ENCODE data around the gene F2RL1. TPM values are rescaled to one million over a fixed set of nuclear protein-coding genes. Genes with fewer than 3 reads are reported as not detected.
A peak's percentile ranks its signal among the peaks of the same experiment; 100 is the strongest.
"Not testable (repeated sequence)": the region's sequence is repeated elsewhere in the genome, so short reads cannot be mapped to it uniquely, and the experiment has no call there.

The F2RL1 gene
- total RNA-seq, 2 donors from 2014 or later = 87.0 to 139 TPM

- Histone ChIP-seq H3K27me3 (no peaks in the 10 kb centered on the region), H3K27ac (no peak overlapping the region), H3K9ac (ENCODE audit: low read depth in 2 of 2, low read length in 2 of 2) (no peak overlapping the region), H3K4me1 (no peaks in the 10 kb centered on the region), H3K9me3 (no peaks in the 10 kb centered on the region), H3K36me3 (no peaks in the 10 kb centered on the region), H3K4me3 (no peak overlapping the region)
- TF ChIP-seq, protein P1, sequence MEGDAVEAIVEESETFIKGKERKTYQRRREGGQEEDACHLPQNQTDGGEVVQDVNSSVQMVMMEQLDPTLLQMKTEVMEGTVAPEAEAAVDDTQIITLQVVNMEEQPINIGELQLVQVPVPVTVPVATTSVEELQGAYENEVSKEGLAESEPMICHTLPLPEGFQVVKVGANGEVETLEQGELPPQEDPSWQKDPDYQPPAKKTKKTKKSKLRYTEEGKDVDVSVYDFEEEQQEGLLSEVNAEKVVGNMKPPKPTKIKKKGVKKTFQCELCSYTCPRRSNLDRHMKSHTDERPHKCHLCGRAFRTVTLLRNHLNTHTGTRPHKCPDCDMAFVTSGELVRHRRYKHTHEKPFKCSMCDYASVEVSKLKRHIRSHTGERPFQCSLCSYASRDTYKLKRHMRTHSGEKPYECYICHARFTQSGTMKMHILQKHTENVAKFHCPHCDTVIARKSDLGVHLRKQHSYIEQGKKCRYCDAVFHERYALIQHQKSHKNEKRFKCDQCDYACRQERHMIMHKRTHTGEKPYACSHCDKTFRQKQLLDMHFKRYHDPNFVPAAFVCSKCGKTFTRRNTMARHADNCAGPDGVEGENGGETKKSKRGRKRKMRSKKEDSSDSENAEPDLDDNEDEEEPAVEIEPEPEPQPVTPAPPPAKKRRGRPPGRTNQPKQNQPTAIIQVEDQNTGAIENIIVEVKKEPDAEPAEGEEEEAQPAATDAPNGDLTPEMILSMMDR (IDR thresholded peaks at IDR 0.05) = no peak
- DNase-seq = no peak
- intact Hi-C loops (cut with DNase I) = no loop called here
Observed at GRCh38 chr5:76845890-76846289, 27.1 kb downstream of the F2RL1 start.

DNA sequence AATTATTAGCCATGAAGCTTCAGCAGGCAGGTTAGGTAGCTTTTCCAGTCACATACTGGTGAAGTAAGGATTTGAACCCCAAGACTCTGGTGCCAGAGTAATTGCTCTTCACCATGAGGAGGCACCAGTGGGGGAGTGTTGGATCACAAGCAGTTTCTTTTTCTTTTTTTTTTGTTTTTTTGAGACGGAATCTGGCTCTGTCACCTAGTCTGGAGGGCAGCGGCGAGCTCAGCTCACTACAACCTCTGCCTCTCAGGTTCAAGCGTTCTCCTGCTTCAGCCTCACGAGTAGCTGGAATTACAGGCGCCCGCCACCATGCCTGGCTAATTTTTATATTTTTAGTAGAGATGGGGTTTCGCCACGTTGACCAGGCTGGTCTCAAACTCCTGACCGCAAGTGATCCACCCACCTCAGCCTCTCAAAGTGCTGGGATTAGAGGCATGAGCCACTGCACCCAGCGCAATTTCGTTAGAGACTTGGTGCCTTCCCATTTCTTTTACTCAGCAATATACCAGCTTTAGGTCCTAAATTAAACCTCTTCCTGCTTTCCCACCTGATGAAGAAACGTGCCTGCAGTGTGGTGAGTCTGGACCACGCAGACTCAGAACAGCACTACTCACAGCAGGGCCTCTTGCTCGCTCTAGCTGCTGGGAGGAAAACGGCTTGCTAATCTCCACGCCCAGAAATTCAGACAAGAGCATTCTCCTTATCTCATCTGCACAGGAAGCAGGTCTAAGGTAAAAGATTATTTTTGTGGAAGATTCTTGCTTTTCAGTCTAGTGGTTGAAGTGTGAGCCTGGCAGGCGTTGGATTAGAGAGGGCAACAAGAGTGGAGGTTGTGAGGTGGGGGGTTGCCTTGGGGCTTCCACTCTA, 30.8 kb downstream of the F2RL1 start, which contains the start of gene S100Z:
Gene S100Z (plus strand): TSS at position 596 of the 873 bp plus-strand sequence. CDS start 25,346 bp downstream, outside the sequence.
- H3K27ac ChIP-seq = no peak within 1 kb of the TSS
- H3K36me3 ChIP-seq = no peaks in the 10 kb centered on the region
- no peaks in the 10 kb centered on the region for H3K27me3 ChIP-seq
- TF ChIP-seq, protein P1 (IDR thresholded peaks at IDR 0.05) = no peak
- intact Hi-C loops (cut with DNase I) = no loop called here
- no peak within 1 kb of the TSS for H3K4me3 ChIP-seq
- H3K9me3 ChIP-seq = no peaks in the 10 kb centered on the region
- no peaks in the 10 kb centered on the region for H3K4me1 ChIP-seq
- no peak for DNase-seq
- no peak within 1 kb of the TSS for H3K9ac ChIP-seq (ENCODE audit: low read depth in 2 of 2, low read length in 2 of 2)

DNA sequence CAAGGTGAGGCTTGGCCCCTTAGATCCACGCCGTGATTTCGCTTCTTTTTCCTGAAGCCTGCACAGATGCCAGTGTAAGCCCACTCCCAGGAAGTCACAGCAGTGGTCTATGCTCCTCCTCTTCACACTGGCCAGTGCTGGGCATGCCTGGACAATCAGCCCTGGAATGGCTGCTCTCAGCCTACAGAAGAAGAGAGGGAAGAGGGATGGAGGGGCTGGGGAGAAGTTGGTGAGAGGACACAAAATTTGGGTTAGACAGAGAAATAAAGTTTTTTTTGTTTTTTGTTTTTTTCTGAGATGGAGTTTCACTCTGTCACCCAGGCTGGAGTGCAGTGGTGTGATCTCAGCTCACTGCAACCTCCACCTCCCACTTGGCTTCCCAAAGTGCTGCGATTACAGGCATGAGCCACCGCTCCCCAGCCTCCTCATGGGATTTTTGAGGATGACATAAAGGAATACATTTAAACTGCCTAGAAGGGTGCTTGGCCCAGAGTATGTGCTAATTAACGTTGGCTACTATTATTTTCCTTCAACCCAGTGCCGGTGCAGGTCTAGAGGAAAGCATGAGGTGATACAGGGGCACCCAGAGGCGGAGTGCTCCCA, 31.8 kb downstream of the F2RL1 start:
- Histone ChIP-seq H3K4me3 (no peak overlapping the region), H3K9ac (ENCODE audit: low read depth in 2 of 2, low read length in 2 of 2) (no peak overlapping the region), H3K27ac (no peak overlapping the region), H3K4me1 (no peaks in the 10 kb centered on the region), H3K36me3 (no peaks in the 10 kb centered on the region), H3K9me3 (no peaks in the 10 kb centered on the region), H3K27me3 (no peaks in the 10 kb centered on the region)
- TF ChIP-seq, protein P1 (IDR thresholded peaks at IDR 0.05) = no peak
- no peak for DNase-seq
- intact Hi-C loops (cut with DNase I) = no loop called here

- H3K9ac ChIP-seq (ENCODE audit: low read depth in 2 of 2, low read length in 2 of 2) = no peak overlapping the region
- H3K27ac ChIP-seq = peak overlapping the region; percentile 20
- TF ChIP-seq, protein P1 (IDR thresholded peaks at IDR 0.05) = no peak
- H3K4me3 ChIP-seq = no peak overlapping the region
- H3K36me3 ChIP-seq = no peaks in the 10 kb centered on the region
- H3K9me3 ChIP-seq = no peaks in the 10 kb centered on the region
- H3K4me1 ChIP-seq = no peaks in the 10 kb centered on the region
- no peak for DNase-seq
- intact Hi-C loops (cut with DNase I) = no loop called here
- no peaks in the 10 kb centered on the region for H3K27me3 ChIP-seq
Observed at GRCh38 chr5:76851728-76852369, 33.0 kb downstream of the F2RL1 start.

- Histone ChIP-seq H3K36me3 (no peaks in the 10 kb centered on the region), H3K27me3 (no peaks in the 10 kb centered on the region), H3K27ac (no peak overlapping the region), H3K4me3 (no peak overlapping the region), H3K9ac (ENCODE audit: low read depth in 2 of 2, low read length in 2 of 2) (no peak overlapping the region), H3K9me3 (no peaks in the 10 kb centered on the region), H3K4me1 (no peaks in the 10 kb centered on the region)
- no peak for DNase-seq
- TF ChIP-seq, protein P1 (IDR thresholded peaks at IDR 0.05) = no peak
- intact Hi-C loops (cut with DNase I) = no loop called here
Observed at GRCh38 chr5:76852772-76853171, 33.9 kb downstream of the F2RL1 start.

DNA sequence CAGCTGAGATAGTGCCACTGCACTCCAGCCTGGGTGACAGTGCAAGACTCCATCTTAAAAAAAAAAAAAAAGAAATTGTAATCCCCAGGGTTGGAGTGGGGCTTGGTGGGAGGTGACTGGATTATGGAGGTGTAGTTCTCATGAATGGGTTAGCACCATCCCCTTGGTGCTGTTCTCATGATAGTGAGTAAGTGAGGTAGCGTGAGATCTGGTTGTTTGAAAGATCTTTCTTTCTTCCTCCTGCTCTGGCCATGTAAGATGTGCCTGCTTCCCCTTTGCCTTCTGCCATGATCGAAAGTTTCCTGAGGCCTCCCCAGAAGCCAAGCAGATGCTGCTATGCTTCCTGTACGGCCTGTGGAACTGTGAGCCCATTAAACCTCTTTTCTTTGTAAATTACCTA, 34.9 kb downstream of the F2RL1 start:
- H3K27me3 ChIP-seq, H3K27ac ChIP-seq, DNase-seq: not testable (repeated sequence)

More for the DNA sequence above, 34.9 kb downstream of the F2RL1 start:
- H3K9me3 ChIP-seq; H3K36me3 ChIP-seq; intact Hi-C loops (cut with DNase I); H3K4me3 ChIP-seq; H3K9ac ChIP-seq (ENCODE audit: low read depth in 2 of 2, low read length in 2 of 2); H3K4me1 ChIP-seq: not testable (repeated sequence)

All from colonic mucosa (tissue), 4 donors.